Kidney (tissue), 22 donors: ENCODE data around the gene DYNLL1. TPM values are rescaled to one million over a fixed set of nuclear protein-coding genes. Genes with fewer than 3 reads are reported as not detected.
"Not testable (repeated sequence)": the region's sequence is repeated elsewhere in the genome, so short reads cannot be mapped to it uniquely, and the experiment has no call there.

ENCODE experiments used
- DNase-seq, 5 donors: peaks; one replicate each; pipeline ENCODE4 v3.0.0-alpha.2; 2013 to 2020
- FAIRE-seq: peaks from 2 replicates; lab custom pipeline; 2012; peaks lifted over from hg19 to GRCh38; lab: Jason Lieb, UNC
- H3K27ac ChIP-seq, 2 donors: one replicate each; pipeline ENCODE4 v1.7.0; 2013; ENCODE audit warnings: low read depth in 2 of 2, low read length in 2 of 2, inconsistent platforms in 1 of 2
- H3K27me3 ChIP-seq: one replicate; pipeline ENCODE4 v1.7.1; 2013; ENCODE audit warnings: low read length, inconsistent platforms; ENCODE audit not compliant: control insufficient read depth, insufficient read depth
- H3K36me3 ChIP-seq, 3 donors: one replicate each; pipeline versions ENCODE4 v1.7.0 to v1.7.1; 2013; ENCODE audit warnings: low read length in 3 of 3, control low read depth in 1 of 3, inconsistent platforms in 1 of 3; ENCODE audit not compliant: insufficient read depth in 3 of 3, control insufficient read depth in 2 of 3
- H3K4me1 ChIP-seq, 3 donors: one replicate each; pipeline versions ENCODE4 v1.7.0 to v1.7.1; 2013; ENCODE audit warnings: low read length in 3 of 3, inconsistent platforms in 1 of 3, low read depth in 1 of 3; ENCODE audit not compliant: control insufficient read depth in 2 of 3, insufficient read depth in 2 of 3
- H3K4me3 ChIP-seq, 3 donors: one replicate each; pipeline versions ENCODE4 v1.7.0 to v1.8.1; 2013; ENCODE audit warnings: low read length in 3 of 3, control low read depth in 1 of 3, inconsistent platforms in 1 of 3
- H3K9ac ChIP-seq, 3 donors: one replicate each; pipeline versions ENCODE4 v1.7.0 to v1.7.1; 2013; ENCODE audit warnings: low read length in 3 of 3, control low read depth in 1 of 3, inconsistent platforms in 1 of 3
- H3K9me3 ChIP-seq, 3 donors: one replicate each; pipeline versions ENCODE4 v1.7.0 to v1.7.1; 2013; ENCODE audit warnings: low read length in 3 of 3, control low read depth in 1 of 3, inconsistent platforms in 1 of 3; ENCODE audit not compliant: control insufficient read depth in 2 of 3, insufficient read depth in 1 of 3
- CTCF ChIP-seq: IDR thresholded peaks from 3 replicates; pipeline ENCODE4 v1.5.1; 2012; ENCODE audit warnings: mild to moderate bottlenecking, moderate library complexity, borderline replicate concordance; ENCODE audit not compliant: insufficient read depth; ENCODE audit errors: extremely low read depth
- intact Hi-C: fragments of 100-400 bp; cut with DNase I; formaldehyde crosslinking; loops from one replicate; pipeline ENCODE4 v1.11.1; 2022
- long read RNA-seq, 10 donors: library from polyadenylated mRNA in 1 of 10; unstranded in 1 of 10; transcript quantifications; one replicate each; pipeline ENCODE4 v2.0.0 and lab custom pipeline, GENCODE V29; 2021 to 2026
- polyA plus RNA-seq: library from polyadenylated mRNA; stranded (reverse); fragments of 350-450 nt; fragmentation: Illumina TruSeq; extraction: RNeasy Lipid Tissue Mini Kit (QIAGEN cat#74804); gene quantifications from one replicate; pipeline ENCODE4 v1.2.3, GENCODE V29; 2014; ENCODE audit warnings: low read depth, low replicate concordance; ENCODE audit not compliant: insufficient read depth
- total RNA-seq: library from RNA; stranded (reverse); fragmentation: NEBNext Ultra II Directional; extraction: Animal tissue kit (Norgen Biotek cat#: 25700); gene quantifications from one replicate; pipeline ENCODE4 v1.2.1, GENCODE V29; 2021
- donor health status: control.
- donor health status: control.
- donor health status: control.
- donor health status: control.
- donor health status: control.
- donor health status: DM: yes; HTN: yes; CAD: no.
- donor health status: Normal renal cell carcinoma (clear cell type).

The DYNLL1 gene
- total RNA-seq (258 TPM), polyA plus RNA-seq (757 TPM)
- long read RNA-seq, donor 1, transcript DYNLL1-201 (3 exons, 720 nt), result major isoform, 109 of 191 reads
- long read RNA-seq, donor 1, transcript DYNLL1-207 (2 exons, 719 nt), result minor isoform, 11 of 191 reads
- long read RNA-seq, donor 1, transcript DYNLL1-202 (3 exons, 697 nt), result minor isoform, 14 of 191 reads
- long read RNA-seq, donor 1, transcript DYNLL1-210 (1 exons, 670 nt), result minor isoform, 51 of 191 reads
- long read RNA-seq, donor 1, partial matches to known transcripts, result 0 of 191 reads
- long read RNA-seq, donor 1, other reads (novel, unspliced or antisense), result 0 of 191 reads
- long read RNA-seq, donor 2, transcript DYNLL1-210 (1 exons, 670 nt), result minor isoform, 22 of 252 reads
- long read RNA-seq, donor 2, transcript DYNLL1-207 (2 exons, 719 nt), result minor isoform, 9 of 252 reads
- long read RNA-seq, donor 2, transcript DYNLL1-202 (3 exons, 697 nt), result minor isoform, 18 of 252 reads
- long read RNA-seq, donor 2, transcript DYNLL1-201 (3 exons, 720 nt), result major isoform, 127 of 252 reads
- long read RNA-seq, donor 2, partial matches to known transcripts, result 57 of 252 reads
- long read RNA-seq, donor 2, other reads (novel, unspliced or antisense), result 15 of 252 reads
- long read RNA-seq, donor 3, transcript DYNLL1-207 (2 exons, 719 nt), result minor isoform, 23 of 300 reads
- long read RNA-seq, donor 3, transcript DYNLL1-202 (3 exons, 697 nt), result minor isoform, 24 of 300 reads
- long read RNA-seq, donor 3, transcript DYNLL1-201 (3 exons, 720 nt), result major isoform, 209 of 300 reads
- long read RNA-seq, donor 3, transcript DYNLL1-210 (1 exons, 670 nt), result minor isoform, 29 of 300 reads
- long read RNA-seq, donor 3, partial matches to known transcripts, result 11 of 300 reads
- long read RNA-seq, donor 3, other reads (novel, unspliced or antisense), result 0 of 300 reads
- long read RNA-seq, donor 4, transcript DYNLL1-201 (3 exons, 720 nt), result major isoform, 110 of 184 reads
- long read RNA-seq, donor 4, transcript DYNLL1-202 (3 exons, 697 nt), result minor isoform, 12 of 184 reads
- long read RNA-seq, donor 4, transcript DYNLL1-207 (2 exons, 719 nt), result minor isoform, 6 of 184 reads
- long read RNA-seq, donor 4, transcript DYNLL1-210 (1 exons, 670 nt), result minor isoform, 31 of 184 reads
- long read RNA-seq, donor 4, partial matches to known transcripts, result 18 of 184 reads
- long read RNA-seq, donor 4, other reads (novel, unspliced or antisense), result 0 of 184 reads
- long read RNA-seq, donor 5, transcript DYNLL1-201 (3 exons, 720 nt), result major isoform, 12 of 19 reads
- long read RNA-seq, donor 5, partial matches to known transcripts, result 0 of 19 reads
- long read RNA-seq, donor 5, other reads (novel, unspliced or antisense), result 0 of 19 reads
- long read RNA-seq, donor 6, transcript DYNLL1-202 (3 exons, 697 nt), result minor isoform, 36 of 666 reads
- long read RNA-seq, donor 6, transcript DYNLL1-207 (2 exons, 719 nt), result minor isoform, 62 of 666 reads
- long read RNA-seq, donor 6, transcript DYNLL1-210 (1 exons, 670 nt), result minor isoform, 83 of 666 reads
- long read RNA-seq, donor 6, transcript DYNLL1-201 (3 exons, 720 nt), result major isoform, 470 of 666 reads
- long read RNA-seq, donor 6, partial matches to known transcripts, result 0 of 666 reads
- long read RNA-seq, donor 6, other reads (novel, unspliced or antisense), result 0 of 666 reads
- long read RNA-seq, donor 7, transcript DYNLL1-202 (3 exons, 697 nt), result minor isoform, 9 of 54 reads
- long read RNA-seq, donor 7, transcript DYNLL1-210 (1 exons, 670 nt), result minor isoform, 16 of 54 reads
- long read RNA-seq, donor 7, transcript DYNLL1-201 (3 exons, 720 nt), result major isoform, 27 of 54 reads
- long read RNA-seq, donor 7, partial matches to known transcripts, result 0 of 54 reads
- long read RNA-seq, donor 7, other reads (novel, unspliced or antisense), result 0 of 54 reads
- long read RNA-seq, donor 8, transcript DYNLL1-202 (3 exons, 697 nt), result minor isoform, 15 of 231 reads
- long read RNA-seq, donor 8, transcript DYNLL1-210 (1 exons, 670 nt), result minor isoform, 33 of 231 reads
- long read RNA-seq, donor 8, transcript DYNLL1-207 (2 exons, 719 nt), result minor isoform, 10 of 231 reads
- long read RNA-seq, donor 8, transcript DYNLL1-201 (3 exons, 720 nt), result major isoform, 166 of 231 reads
- long read RNA-seq, donor 8, partial matches to known transcripts, result 0 of 231 reads
- long read RNA-seq, donor 8, other reads (novel, unspliced or antisense), result 0 of 231 reads
- long read RNA-seq, donor 9, transcript DYNLL1-202 (3 exons, 697 nt), result minor isoform, 11 of 107 reads
- long read RNA-seq, donor 9, transcript DYNLL1-207 (2 exons, 719 nt), result minor isoform, 10 of 107 reads
- long read RNA-seq, donor 9, transcript DYNLL1-210 (1 exons, 670 nt), result minor isoform, 7 of 107 reads
- long read RNA-seq, donor 9, transcript DYNLL1-201 (3 exons, 720 nt), result major isoform, 77 of 107 reads
- long read RNA-seq, donor 9, partial matches to known transcripts, result 0 of 107 reads
- long read RNA-seq, donor 9, other reads (novel, unspliced or antisense), result 0 of 107 reads
- long read RNA-seq, donor 10, transcript DYNLL1-210 (1 exons, 670 nt), result minor isoform, 30 of 193 reads
- long read RNA-seq, donor 10, transcript DYNLL1-202 (3 exons, 697 nt), result minor isoform, 8 of 193 reads
- long read RNA-seq, donor 10, transcript DYNLL1-207 (2 exons, 719 nt), result minor isoform, 19 of 193 reads
- long read RNA-seq, donor 10, transcript DYNLL1-201 (3 exons, 720 nt), result major isoform, 128 of 193 reads
- long read RNA-seq, donor 10, partial matches to known transcripts, result 0 of 193 reads
- long read RNA-seq, donor 10, other reads (novel, unspliced or antisense), result 0 of 193 reads

GRCh38 chr12:120495731-120496412 lies at the start of gene DYNLL1:
DYNLL1 (plus strand) TSS chr12:120496113; CDS start chr12:120496422, 309 bp downstream.
- Histone ChIP-seq H3K4me1 (peaks cover 3 to 8% (median 3%) of the 10 kb centered on the region in 3 donors), H3K4me3 (peak within 1 kb of the TSS; percentile 78 to 89 (median 87)), H3K27ac (peak within 1 kb of the TSS; percentile 91 to 92), H3K36me3 (peaks cover 0 to 20% (median 3%) of the 10 kb centered on the region in 3 donors), H3K9ac (peak within 1 kb of the TSS; percentile 65 to 88 (median 66)), H3K27me3 (no peaks in the 10 kb centered on the region), H3K9me3 (no peaks in the 10 kb centered on the region)
- intact Hi-C loops, result no loop called here
- no peak for TF ChIP-seq CTCF
- DNase-seq (peak; percentile 98), FAIRE-seq (no peak)

GRCh38 chr12:120446844-120447178 lies 49.1 kb upstream of the DYNLL1 start:
- peak overlapping the region; percentile 61 to 95 (median 82) for H3K9ac ChIP-seq
- H3K4me1 ChIP-seq, H3K9me3 ChIP-seq, intact Hi-C loops, FAIRE-seq, DNase-seq, H3K27me3 ChIP-seq: not testable (repeated sequence)
- peak overlapping the region; percentile 85 to 97 (median 96) for H3K4me3 ChIP-seq
- H3K27ac ChIP-seq, result peak overlapping the region; percentile 74 to 87
- peaks cover 4 to 15% (median 9%) of the 10 kb centered on the region in 3 donors for H3K36me3 ChIP-seq
